ENCODE data around the gene CADM2.
"Not testable (repeated sequence)": the region's sequence is repeated elsewhere in the genome, so short reads cannot be mapped to it uniquely, and the experiment has no call there.

The CADM2 gene

DNA sequence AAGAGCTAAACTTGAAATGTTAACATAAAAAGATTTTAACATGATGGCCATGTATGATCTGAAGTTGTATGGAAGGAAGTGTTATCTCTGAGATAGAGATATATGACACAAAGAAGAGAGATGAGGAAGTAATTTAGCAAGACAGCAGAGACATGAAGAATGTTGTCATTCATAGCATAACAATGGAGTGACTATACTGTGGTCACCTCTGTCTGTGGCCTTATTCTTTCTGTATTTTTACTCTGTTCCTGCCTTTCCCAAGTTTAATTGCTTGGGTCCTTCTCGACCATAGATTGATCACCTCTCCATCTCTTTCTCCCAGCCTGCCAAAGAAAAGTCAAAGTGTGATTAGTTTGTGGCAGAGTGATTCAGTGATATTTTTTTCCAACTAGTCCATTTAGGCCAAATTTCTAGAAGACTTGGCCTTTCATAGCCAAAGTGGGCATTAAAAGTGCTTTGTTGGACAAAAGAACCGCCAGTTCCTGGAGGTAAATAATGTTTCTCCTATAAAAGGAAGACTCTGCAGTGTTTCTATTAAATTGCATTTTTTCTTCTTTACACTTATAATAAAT lies 711.9 kb downstream of the CADM2 start:
- DNase-seq (ENCODE audit: low read depth) = no peak

GRCh38 chr3:85672761-85673160 lies 714.0 kb downstream of the CADM2 start:
- no peak for DNase-seq (ENCODE audit: low read depth)

DNA sequence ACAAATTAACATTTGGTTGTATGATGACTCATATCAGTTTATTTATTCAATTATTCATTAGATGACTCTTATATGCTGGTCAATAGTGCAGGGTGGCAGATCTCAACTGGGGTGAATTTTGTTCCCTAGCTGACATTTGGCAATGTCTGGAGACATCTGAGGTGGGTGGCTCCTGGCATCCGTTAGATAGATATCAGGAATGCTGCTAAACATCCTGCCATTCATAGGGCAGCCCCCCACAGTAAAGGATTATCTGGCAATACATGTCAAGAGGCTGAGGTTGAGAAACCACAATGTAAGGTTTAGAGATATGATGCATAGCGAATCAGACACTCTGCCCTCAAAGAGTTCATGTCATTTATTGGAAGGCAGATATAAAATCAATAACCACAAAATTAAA lies 719.9 kb downstream of the CADM2 start:
- no peak for DNase-seq (ENCODE audit: low read depth)

DNA sequence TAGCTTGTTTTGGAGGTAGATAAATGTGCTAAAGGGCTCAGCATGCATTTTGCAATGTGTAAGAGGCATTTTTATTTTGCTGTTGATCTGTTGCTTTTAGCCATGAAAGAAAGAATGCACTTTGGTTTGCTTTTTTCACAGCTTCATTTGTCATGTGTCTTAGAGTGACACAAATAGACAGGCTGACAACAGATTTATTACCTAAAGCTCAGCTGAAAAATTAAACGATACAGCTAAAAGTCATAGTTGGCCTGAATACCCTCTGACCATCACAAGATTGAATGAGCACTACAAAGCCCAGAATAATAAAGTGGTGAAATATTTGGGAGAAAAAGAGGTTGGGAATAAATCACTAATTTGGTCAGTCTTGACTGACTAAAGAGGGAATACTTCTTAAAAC lies 723.1 kb downstream of the CADM2 start:
- DNase-seq (ENCODE audit: low read depth) = no peak

DNA sequence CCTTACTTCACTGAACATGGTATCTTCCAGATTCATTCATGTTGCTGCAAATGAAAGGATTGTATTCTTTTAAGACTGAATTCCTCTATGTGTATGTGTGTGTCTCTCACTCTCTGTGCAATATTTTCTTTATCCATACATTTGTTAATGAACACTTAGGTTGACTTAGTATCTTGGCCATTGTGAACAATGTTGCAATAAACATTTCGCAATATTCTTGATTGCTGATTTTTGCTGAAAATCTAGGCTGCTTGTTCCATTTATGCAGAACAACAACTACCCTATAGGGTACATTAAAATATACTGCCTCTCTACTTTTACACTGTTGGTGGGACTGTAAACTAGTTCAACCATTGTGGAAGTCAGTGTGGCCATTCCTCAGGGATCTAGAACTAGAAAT lies 732.4 kb downstream of the CADM2 start:
- DNase-seq (ENCODE audit: low read depth) = no peak

DNA sequence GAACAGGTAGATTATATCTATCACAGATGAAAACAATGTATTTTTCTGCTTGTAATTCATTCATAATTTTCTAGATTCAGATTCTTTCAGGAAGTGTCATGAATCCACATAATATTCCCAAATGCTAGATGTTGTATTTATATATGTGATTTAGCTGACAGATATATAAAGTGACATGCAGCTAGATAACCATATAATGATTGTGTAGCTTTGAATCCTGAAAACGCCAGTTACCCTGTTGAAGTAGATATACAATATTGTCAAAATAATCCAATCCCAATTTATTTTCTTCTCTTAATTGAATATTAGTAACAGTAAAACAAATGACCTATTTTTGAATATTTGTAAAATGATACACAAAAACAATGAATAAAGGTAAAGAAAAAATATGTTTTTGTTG lies 738.4 kb downstream of the CADM2 start:
- DNase-seq (ENCODE audit: low read depth) = no peak

- no peak for DNase-seq (ENCODE audit: low read depth)
Measured at GRCh38 chr3:85706130-85706529, 747.3 kb downstream of the CADM2 start.

DNA sequence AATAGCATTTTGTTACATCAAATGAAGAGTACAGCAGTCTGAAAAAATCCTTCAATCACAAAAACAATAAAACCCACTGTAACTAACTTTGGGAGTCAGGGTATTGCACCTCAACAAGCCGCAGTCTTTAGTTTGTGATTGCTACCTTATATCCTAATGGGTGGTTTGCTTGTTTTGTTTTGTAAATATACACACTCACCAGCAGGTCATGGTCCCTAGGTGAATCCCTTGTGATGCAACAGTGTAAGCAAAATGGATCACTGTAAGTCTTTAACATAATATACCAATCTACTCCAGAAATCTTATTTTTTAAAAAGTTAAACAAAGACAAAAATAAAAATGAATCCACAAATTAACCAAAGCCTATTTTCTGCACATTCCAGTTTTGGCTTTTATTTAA lies 749.5 kb downstream of the CADM2 start:
- DNase-seq (ENCODE audit: low read depth) = not testable (repeated sequence)

DNA sequence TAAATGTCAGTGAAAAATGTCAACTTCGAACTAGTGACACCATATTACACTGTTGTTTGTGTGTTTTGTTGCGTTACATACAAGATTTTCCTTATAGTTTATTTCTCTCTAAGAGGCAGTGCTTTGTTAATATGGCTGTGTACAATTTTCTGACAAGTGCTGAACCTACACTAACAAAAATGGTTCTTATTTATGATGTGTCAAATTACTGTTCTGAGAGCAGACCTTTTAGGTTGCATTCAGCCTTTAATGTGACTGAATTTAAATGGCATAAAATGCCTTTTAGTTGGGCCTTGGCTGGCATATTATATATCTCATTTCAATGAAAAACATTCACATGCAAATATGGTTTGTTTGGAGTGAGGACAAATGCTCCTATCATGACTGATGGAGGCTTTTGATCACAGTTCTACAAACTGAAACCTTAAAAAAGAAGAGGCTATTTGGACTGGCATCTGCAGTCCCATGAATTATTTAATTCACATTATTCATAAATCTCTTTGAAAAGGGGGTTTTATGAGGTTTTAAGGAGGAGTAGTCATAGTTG lies 750.6 kb downstream of the CADM2 start:
- no peak for DNase-seq (ENCODE audit: low read depth)

- no peak for DNase-seq (ENCODE audit: low read depth)
Measured at GRCh38 chr3:85710490-85710889, 751.7 kb downstream of the CADM2 start.

DNA sequence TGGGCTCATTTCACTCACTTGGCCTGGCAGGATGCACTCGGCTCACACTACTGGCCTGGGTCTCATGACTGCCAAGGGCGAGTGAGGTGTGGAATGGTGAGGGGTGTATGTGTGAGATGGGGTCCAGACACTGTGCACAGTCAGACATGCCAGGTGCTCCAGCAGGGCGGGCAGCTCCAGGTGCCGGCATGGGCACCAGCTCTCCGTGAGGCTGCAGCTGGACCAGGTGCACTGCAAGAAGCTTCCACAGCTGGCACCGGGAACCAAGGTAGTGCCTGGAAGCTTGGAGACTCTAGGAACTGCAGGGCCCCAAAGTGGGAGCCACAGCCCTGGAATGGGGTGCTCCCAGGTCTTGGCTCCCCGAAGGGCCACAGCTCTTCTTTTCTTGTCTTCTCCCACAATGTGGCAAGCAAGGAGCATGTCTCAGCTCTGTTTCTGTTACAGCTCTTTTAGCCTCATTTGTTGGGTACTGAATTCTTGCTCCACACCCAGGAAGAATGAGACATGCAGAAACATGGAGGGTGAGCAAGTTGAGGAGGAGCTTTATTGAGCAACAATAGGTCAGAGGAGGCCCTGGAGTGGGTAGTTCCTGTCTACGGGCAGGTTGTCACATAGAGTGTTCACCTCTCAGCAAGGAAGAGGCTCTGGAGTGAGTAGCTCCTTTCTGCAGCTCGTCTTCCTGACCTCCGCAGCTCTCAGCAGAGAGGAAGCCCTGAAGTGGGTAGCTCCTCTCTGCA lies 762.8 kb downstream of the CADM2 start:
- no peak for DNase-seq (ENCODE audit: low read depth)

DNA sequence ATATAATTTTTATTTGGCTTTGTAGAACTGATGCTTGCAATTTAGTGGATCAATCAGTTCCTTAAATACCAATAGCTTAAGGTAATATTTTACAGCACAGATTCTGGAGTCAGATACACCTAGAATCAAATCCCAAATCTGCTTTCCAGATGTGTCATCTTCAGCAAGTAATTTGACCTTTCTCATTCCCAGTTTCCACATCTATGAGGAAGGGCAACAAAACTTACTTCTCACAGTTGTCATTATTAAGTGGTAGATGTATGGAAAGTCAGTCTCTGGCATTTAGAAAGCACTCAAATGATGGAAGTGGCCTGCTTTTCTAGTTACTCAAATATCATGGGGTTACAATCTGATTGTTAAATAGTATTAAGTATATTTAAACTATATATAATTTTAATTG lies 767.0 kb downstream of the CADM2 start:
- no peak for DNase-seq (ENCODE audit: low read depth)

DNA sequence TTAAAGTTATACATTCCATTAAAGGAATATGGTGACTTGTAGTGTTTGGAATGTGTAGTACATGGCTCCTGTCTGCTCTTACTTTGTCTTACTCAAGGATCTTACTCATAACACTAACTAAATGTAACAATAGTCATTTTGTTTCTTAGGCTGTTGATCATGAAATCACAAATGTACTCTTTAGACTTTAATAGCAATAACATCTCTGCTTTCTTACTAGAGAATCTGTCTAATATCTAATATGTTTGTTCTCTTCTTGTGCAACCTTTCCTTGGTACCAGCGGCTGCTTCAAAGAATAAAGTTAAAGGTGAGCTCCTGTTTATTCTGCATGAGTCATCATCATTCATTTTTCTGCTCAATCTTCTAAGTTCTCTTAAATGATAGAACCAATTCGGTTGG lies 767.5 kb downstream of the CADM2 start:
- no peak for DNase-seq (ENCODE audit: low read depth)

DNA sequence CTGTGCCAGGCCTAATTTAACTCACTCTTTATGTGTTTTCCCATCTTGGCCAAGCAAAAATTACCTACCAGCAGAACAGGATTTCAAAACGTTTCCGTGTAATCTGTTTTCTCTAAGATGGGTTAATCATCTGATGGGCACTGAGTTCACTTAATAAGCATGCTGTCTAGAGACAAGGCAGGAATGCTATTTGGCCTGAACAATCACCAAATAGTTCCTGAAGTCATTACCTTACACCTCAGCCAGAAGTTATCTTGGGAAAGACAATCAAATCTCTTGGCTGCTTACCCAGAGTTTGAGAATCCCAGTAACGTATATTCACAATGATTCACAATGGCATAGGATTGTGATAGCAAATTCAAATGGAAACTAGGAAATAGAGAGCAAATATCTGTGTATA lies 779.1 kb downstream of the CADM2 start:
- no peak for DNase-seq (ENCODE audit: low read depth)

GRCh38 chr3:85740561-85740960 lies 781.8 kb downstream of the CADM2 start:
- DNase-seq (ENCODE audit: low read depth) = no peak

GRCh38 chr3:85758442-85758841 lies 799.7 kb downstream of the CADM2 start:
- no peak for DNase-seq (ENCODE audit: low read depth)

- no peak for DNase-seq (ENCODE audit: low read depth)
Measured at GRCh38 chr3:85760342-85760741, 801.6 kb downstream of the CADM2 start.

DNA sequence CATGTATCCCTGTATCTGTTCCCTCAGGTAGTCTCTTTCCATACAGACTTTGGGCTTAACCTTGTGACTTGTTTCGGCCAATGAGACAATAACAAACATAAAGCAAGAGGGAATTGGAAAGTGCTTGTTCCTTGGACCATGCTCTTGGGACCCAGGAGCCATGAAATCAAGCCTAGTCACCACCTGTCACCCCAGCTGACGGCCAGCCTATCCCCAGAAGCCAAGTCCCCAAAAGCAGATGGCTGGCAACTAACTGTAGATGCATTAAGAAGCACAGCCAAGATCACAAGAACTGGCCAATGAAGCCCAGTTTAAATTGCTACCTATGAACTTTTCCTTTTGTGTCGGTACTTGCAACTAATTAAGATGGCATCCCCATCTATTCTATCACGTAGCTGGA lies 822.0 kb downstream of the CADM2 start:
- DNase-seq (ENCODE audit: low read depth) = no peak

DNA sequence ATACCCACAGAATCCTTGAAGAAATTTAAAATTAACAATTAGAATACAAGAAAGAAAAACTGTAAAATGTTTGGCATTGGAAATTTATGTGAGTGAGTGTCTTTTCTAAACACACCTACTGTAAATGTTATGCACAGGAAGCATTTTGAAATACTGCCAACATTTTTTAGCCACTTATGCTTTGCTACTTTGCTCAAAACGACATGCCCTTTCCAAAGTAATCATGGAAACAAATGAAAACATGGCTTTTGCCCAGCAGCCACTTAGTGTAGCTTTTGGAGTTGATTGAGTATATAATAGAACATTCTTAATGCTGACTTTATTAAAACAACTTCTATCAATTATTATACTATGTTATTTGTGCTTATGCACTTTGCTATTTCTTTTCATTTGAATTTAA lies 823.0 kb downstream of the CADM2 start:
- DNase-seq (ENCODE audit: low read depth) = no peak

GRCh38 chr3:85783291-85783690 lies 824.5 kb downstream of the CADM2 start:
- no peak for DNase-seq (ENCODE audit: low read depth)

DNA sequence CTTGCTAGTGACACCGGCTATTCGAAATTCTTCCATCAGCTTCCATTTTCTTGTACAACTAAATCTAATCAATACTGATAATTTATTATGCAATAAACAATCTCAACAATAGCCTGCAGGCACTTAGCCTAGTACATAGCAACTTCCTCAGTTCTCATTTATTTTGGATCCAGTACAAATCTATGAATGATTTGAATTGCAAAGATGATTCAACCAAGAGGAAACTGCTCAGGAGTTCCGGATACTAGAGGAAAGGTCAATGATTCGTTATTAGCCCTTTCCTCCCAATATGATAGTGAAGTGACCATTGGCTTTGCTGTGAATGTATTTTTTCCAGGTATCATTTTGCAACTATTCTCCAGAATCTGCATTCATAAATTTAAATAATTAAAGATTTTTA lies 827.0 kb downstream of the CADM2 start:
- no peak for DNase-seq (ENCODE audit: low read depth)

GRCh38 chr3:85790445-85791030 lies 831.7 kb downstream of the CADM2 start:
- DNase-seq (ENCODE audit: low read depth) = no peak

DNA sequence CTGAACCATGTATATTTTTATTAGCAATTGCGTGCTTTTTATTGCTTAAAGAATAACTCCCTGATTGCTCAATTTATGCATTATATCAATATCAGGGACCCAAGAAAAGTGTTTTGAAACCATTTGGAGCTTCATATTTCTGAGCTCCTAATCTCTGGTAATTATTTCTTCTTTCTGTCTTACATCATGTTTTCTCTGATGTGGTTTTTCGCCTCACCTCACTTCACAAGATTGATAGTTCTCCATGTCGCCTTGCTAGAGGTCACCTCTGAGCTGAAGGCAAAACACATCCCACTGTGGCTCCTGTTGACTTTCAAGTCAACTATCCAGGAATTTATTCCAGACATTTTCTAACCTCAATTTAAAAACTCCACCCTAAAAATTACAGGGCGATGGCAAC lies 837.4 kb downstream of the CADM2 start:
- DNase-seq (ENCODE audit: low read depth) = no peak

DNA sequence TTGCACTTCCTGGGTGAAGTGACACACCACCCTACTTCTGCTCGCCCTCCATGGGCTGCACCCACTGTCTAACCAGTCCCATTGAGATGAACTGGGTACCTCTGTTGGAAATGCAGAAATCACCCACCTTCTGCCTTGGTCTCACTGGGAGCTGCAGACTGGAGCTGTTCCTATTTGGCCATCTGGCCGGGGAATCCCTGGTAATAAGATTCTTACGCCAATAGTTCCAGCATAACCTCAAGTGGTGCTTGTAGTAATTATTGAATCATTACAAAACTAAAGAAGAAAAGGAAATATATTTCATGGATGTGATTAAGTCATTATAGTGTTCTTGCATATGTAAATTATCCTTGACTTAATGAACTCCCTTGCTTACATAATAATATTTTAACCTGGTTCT lies 841.9 kb downstream of the CADM2 start:
- DNase-seq (ENCODE audit: low read depth) = no peak

All from amniotic epithelial cell (primary cell).